Stimulated activated CD8-positive, alpha-beta memory T cell treated with anti-CD3 and anti-CD28 coated beads, Interleukin-12 subunit alpha, Interleukin-12 subunit beta, amount 100 ng/mL, for 1 hour (primary cell): ENCODE results near the gene C1QTNF6.

Experiments used
- DNase-seq: peaks from one replicate; pipeline ENCODE4 v3.0.0-alpha.2; 2020; ENCODE audit warnings: low read depth

C1QTNF6 gene

GRCh38 chr22:37223965-37224551 lies 36.0 kb upstream of the C1QTNF6 start:
- DNase-seq = no peak

DNA sequence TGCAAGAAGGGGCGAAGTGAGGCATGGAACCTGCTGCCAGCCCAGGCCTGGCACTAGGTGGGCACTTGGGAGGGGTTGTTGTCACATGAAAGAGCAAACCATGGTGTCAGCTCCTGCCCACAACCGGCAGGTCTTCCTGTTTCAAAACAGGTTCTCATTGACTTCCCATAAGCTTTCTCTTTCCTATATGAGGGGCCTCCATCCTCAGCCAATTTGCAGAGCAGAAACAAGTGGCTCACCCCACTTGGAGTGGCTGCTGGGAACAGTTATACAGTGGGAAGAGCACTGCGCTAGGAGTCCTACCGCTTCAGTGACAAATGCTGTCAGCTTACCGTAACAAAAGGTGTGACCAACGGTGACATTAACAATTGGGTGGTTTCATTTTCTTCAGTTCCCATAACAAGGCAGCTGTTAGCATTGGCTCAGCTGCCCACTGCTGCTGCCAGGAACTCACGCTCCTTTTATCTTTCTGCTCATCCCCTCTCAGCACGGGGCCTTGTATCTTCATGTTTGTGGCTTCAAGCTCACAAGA lies 34.5 kb upstream of the C1QTNF6 start:
- no peak for DNase-seq

GRCh38 chr22:37221424-37222333 lies 33.6 kb upstream of the C1QTNF6 start:
- no peak for DNase-seq

DNA sequence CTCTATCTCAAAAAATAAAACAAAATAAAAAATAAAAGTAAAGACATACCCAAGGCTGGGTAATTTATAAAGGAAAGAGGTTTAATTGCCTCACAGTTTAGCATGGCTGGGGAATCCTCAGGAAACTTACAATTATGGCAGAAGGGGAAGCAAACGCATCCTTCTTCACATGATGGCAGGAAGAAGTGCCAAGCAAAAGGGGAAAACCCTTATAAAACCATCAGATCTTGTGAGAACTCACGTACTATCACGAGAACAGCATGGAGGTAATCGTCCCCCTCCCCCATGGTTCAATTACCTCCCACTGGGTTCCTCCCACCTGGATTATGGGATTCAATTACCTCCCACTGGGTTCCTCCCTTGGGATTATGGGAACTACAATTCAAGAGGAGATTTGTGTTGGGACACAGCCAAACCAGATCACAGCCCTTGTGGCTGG lies 32.5 kb upstream of the C1QTNF6 start:
- no peak for DNase-seq

GRCh38 chr22:37219533-37219932 lies 31.5 kb upstream of the C1QTNF6 start:
- no peak for DNase-seq

DNA sequence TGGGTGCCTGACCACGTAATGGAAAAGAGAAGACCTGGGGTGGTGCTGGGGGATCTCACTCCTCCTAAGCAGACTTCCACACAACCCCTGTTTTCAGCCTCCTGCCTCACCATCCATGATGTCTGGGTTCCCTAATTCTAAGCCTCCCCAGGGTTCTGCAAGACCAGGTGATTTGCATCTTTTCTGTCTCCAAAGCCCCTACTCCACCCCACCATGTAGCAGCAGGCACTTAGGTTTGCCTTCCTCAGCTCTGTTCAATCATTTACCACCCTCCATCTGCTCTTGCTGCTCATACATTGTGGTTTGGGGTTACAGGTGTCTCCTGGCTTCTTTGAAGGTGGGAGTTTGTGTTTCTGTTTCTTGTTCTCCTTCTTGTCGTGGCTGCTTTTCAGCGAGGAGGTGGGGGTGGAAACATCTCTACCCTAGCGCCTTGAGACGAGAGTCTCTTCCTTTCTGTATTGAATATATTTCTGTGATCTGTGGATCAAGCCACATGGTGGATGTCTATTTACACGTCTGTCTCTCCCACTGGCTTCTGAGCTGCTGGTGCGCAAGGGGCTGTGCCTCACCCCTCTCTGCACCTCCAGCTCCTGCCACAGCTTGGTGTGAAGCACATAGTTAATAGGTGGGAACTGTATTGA lies 30.8 kb upstream of the C1QTNF6 start:
- peak; percentile 67 for DNase-seq

DNA sequence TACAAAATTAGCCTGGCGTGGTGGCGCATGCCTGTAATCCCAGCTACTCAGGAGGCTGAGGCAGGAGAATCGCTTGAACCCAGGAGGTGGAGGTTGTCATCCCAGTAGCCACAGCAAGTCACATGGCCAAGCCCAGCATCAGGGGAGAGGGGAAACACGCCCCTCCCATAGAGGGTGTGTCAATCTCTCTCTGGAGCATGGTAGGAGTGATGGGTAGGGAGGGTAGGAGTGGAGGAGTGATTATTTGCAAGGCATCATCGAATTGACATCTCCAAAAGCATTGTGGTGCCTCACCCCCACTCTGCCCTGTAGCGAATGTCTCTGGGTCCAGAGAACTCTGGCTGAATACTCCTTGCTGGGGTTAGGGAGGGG lies 30.3 kb upstream of the C1QTNF6 start:
- no peak for DNase-seq

GRCh38 chr22:37215890-37216289 lies 27.8 kb upstream of the C1QTNF6 start:
- no peak for DNase-seq

- no peak for DNase-seq
These were observed 26.6 kb upstream of the C1QTNF6 start for GRCh38 chr22:37214731-37215030.

- no peak for DNase-seq
These were observed 26.1 kb upstream of the C1QTNF6 start for GRCh38 chr22:37213941-37214730.

DNA sequence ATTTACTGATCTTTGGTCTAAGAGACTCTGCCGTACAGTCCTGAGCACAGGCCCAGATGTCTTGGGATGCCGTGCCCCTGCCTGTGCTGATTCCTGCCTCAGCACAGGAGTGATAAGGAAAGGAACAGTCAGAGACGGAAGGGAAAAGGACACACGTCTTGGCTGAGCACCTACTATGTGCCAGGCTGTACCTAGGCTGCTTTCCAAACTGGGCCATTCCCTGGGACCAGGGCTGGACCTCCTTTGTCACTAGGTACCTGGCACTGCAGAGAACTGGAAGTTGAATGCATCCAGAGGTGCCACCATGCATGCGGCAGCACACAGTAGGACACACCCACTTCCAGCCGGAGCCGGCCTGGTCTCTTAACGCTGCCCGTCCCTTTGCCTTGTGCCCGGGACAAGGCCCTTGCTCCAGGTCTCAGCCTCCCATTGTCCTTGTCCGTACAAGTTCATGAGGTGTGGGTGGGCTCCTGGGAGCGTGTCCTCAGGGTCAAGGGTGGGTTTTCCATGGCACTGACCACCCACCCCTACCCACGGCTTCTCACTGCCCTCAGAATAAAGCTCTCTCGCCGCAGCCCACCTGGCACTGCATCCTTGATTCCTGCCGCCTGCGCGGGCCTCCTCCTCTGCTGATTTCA lies 25.3 kb upstream of the C1QTNF6 start:
- DNase-seq = no peak

GRCh38 chr22:37212174-37212906 lies 24.3 kb upstream of the C1QTNF6 start, which contains the start of gene SSTR3:
SSTR3 (minus strand) TSS chr22:37212477; CDS start chr22:37207803, 4,674 bp downstream.
- no peak for DNase-seq

- no peak for DNase-seq
These were observed 23.8 kb upstream of the C1QTNF6 start for GRCh38 chr22:37211866-37212173.

- no peak for DNase-seq
These were observed 23.2 kb upstream of the C1QTNF6 start for GRCh38 chr22:37211075-37211865.

- DNase-seq = no peak
These were observed 22.2 kb upstream of the C1QTNF6 start for GRCh38 chr22:37210041-37210803.

DNA sequence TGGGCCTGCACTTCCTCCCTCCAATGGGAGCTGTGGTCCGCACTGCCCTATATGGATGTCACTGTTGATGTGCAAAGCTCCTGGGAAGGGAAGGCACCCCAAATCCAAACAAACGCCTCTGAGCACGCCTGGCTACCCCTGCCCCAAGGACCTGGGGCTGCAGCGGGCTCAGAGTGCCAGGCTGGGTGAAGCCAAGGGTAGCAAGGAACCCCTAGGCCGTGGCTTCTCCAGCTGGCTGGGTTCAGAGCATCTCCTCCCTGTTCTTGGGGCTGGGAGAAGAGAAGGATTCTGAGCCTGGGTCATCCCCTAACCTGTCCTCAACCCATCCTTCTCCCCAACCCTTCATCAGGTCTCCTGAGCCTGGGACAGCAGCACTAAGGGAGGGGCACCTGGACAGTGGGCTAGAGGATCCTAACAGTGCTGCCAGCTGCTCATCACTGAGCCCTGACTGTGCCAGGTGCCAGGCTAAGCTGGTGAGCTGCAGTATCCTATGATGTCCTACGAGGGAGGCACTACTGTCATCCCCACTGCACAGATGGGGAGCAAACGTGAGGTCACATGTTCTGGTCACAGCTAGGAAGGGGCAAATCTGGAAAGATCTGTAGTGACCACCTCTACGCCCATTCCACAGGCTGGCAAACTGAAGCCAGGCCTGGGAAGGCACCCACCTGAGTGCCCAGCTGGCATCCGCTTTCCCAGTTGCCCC lies 21.2 kb upstream of the C1QTNF6 start:
- DNase-seq = no peak

GRCh38 chr22:37208401-37209139 lies 20.5 kb upstream of the C1QTNF6 start:
- no peak for DNase-seq

- DNase-seq = no peak
These were observed 19.9 kb upstream of the C1QTNF6 start for GRCh38 chr22:37207981-37208380.
